Heart right ventricle (tissue), 16 donors: ENCODE measurements around the gene CCDC174. TPM values are rescaled to one million over a fixed set of nuclear protein-coding genes. Genes with fewer than 3 reads are reported as not detected.
"Not testable (repeated sequence)": the region's sequence is repeated elsewhere in the genome, so short reads cannot be mapped to it uniquely, and the experiment has no call there.

Source experiments
- ATAC-seq, 8 donors: fragments of 200-7000 bp; cut with Tn5 transposase; one replicate each; pipeline ENCODE4 v1.9.1; 2020; ENCODE audit warnings: mild to moderate bottlenecking in 8 of 8, moderate library complexity in 8 of 8, moderate number of reproducible peaks in 1 of 8
- DNase-seq, 2 donors: peaks; one replicate each; pipeline ENCODE4 v3.0.0-alpha.2; 2020
- H3K27ac ChIP-seq, 10 donors: fragments of 200-600 bp; sonication (generic) in 2 of 10; one replicate each; pipeline versions ENCODE4 v1.5.0 to v1.8.0; 2020 to 2022; ENCODE audit warnings: mild to moderate bottlenecking in 3 of 10
- H3K27me3 ChIP-seq, 7 donors: fragments of 200-600 bp; one replicate each; pipeline ENCODE4 v1.8.0; 2021 to 2022; ENCODE audit warnings: mild to moderate bottlenecking in 2 of 7
- H3K36me3 ChIP-seq, 9 donors: fragments of 200-600 bp; sonication (generic) in 1 of 9; one replicate each; pipeline versions ENCODE4 v1.5.0 to v1.8.0; 2020 to 2022; ENCODE audit warnings: mild to moderate bottlenecking in 2 of 9
- H3K4me1 ChIP-seq, 9 donors: fragments of 200-600 bp; sonication (generic) in 1 of 9; one replicate each; pipeline versions ENCODE4 v1.5.0 to v1.8.0; 2020 to 2022; ENCODE audit warnings: mild to moderate bottlenecking in 4 of 9
- H3K4me3 ChIP-seq, 10 donors: fragments of 200-600 bp; sonication (generic) in 2 of 10; one replicate each; pipeline versions ENCODE4 v1.5.0 to v1.8.0; 2020 to 2022; ENCODE audit warnings: mild to moderate bottlenecking in 7 of 10, moderate library complexity in 2 of 10
- H3K9me3 ChIP-seq, 11 donors: fragments of 200-600 bp in 10 of 11; sonication (generic) in 2 of 11; one replicate each; pipeline versions ENCODE4 v1.5.0 to v1.8.0; 2013 to 2022; ENCODE audit warnings: mild to moderate bottlenecking in 2 of 11, control low read depth in 1 of 11, moderate library complexity in 1 of 11
- CTCF ChIP-seq, 9 donors: fragments of 200-600 bp; sonication (generic) in 2 of 9; IDR thresholded peaks; one replicate each; pipeline versions ENCODE4 v1.5.0 to v1.8.0; 2021 to 2022; ENCODE audit warnings: antibody characterized with exemption in 9 of 9, mild to moderate bottlenecking in 5 of 9, moderate library complexity in 1 of 9
- WGBS, 2 donors: extraction: QIAGEN DNeasy Blood & Tissue Kit; methylation state at CpG; one replicate each; pipeline ENCODE4 v1.1.7; 2013; ENCODE audit warnings: inconsistent platforms in 1 of 2; 5-methylcytosine and 5-hydroxymethylcytosine counted together
- intact Hi-C, 10 donors: fragments of 100-400 bp; cut with DNase I; formaldehyde crosslinking; loops; one replicate each; pipeline versions ENCODE4 v1.11.1 to v1.14.2; 2022
- polyA plus RNA-seq, 2 donors: library from polyadenylated mRNA; stranded (reverse); fragments of 200-250 nt; gene quantifications; one replicate each; pipeline ENCODE4 v1.2.3, GENCODE V29; 2013
- total RNA-seq, 10 donors: library from RNA; stranded (reverse); fragmentation: NEBNext Ultra II Directional in 3 of 10; extraction: Animal tissue kit (Norgen Biotek cat#: 25700) in 3 of 10; gene quantifications; one replicate each; pipeline versions ENCODE4 v1.2.1 to v1.2.4, GENCODE V29; 2021 to 2023
- donor health status: Arrhythmogenic right ventricular cardiomyopathy.
- donor health status: ischemic (EF 13 %, LVEDD 7.1; RV severe dilation, severe dysfunction).
- donor health status: healthy with polysubstance abuse.
- donor health status: DM: no; HTN: yes; CAD: no.
- donor health status: DM: no; HTN: no; CAD: no.
- donor health status: ischemic (EF 25% LVEDD 6.9; RV normal size, moderate dysfunction).
- donor health status: ischemic (EF 25% LVEDD 5.7; RV mildly dilated, moderate dysfunction).
- donor health status: healthy.
- donor health status: DM: yes; HTN: yes; CAD: no.
- donor health status: Ischemic cardiomyopathy.
- donor health status: ischemic (EF 35%, LVEDD 5.7; RV mildly dilated, moderate dysfunction).
- donor health status: nonischemic (EF 11% LVEDD 7.7; RV severe dilation, severe dysfunction).
- donor health status: DM: yes; HTN: yes; CAD: no.
- donor health status: PGD.
- donor health status: ischemic (EF 29% LVEDD 5.4; RV normal size, mild dysfunction).
- donor health status: nonischemic (EF 23%, LVEDD 6.1; RV moderate dilation, normal function).

Gene CCDC174
- total and polyA plus RNA-seq, 12 donors = 10.0 to 18.6 (median 11.6) TPM

DNA sequence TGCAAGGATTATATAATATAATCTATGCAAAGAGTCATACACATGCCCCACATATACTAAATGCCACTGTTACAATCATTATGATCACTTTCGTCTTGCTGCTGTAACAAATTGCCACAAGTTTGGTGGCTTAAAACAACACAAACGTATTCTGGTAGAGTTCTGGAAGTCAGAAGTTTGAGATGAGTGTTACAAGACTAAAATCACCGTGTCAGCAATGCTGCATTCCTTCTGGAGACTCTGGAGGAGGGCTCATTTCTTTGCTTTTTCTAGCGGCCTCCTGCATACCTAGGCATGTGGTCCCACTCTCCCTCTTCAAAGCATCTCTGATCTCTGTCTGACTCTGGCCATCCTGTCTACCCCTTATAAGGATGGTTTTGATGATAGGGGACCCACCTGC is 1.4 kb upstream of the CCDC174 start:
- ATAC-seq (no peak), DNase-seq (no peak)
- WGBS, 2 donors = 95 to 96% methylated on average over 4 of the region's 4 CpGs
- H3K36me3 ChIP-seq = peaks cover 0 to 18% (median 7%) of the 10 kb centered on the region in 9 donors
- peak overlapping the region in 1 of 10 donors; percentile 92 for H3K4me3 ChIP-seq
- H3K4me1 ChIP-seq = peaks cover 0 to 58% (median 45%) of the 10 kb centered on the region in 9 donors
- intact Hi-C loops = loop anchor here in 1 of 10 donors (5.0 kb wide), 1 partner anchor 447 kb away; the partner anchor contains the start of gene RBSN
- no peak overlapping the region for H3K27ac ChIP-seq
- no peaks in the 10 kb centered on the region for H3K9me3 ChIP-seq
- TF ChIP-seq CTCF (IDR thresholded peaks at IDR 0.05) = no peak
- no peaks in the 10 kb centered on the region for H3K27me3 ChIP-seq

DNA sequence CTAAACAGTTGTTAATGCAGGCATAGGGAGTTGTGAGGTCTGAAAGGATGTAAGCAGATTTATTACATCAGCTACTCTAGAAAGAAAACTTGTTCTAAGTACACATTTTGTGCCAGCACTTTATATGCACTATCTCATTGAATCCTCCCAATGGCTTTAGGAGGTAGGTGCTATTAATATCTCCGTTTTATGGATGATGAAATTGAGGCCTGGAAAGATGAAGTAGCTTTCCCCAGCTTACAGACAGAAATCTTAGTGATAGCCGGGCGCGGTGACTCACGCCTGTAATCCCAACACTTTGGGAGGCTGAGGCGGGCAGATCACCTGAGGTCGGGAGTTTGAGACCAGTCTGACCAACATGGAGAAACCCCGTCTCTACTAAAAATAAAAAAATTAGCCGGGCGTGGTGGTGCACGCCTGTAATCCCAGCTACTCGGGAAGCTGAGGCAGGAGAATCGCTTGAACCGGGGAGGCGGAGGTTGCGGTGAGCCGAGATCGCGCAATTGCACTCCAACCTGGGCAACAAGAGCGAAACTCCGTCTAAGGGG is 872 bp downstream of the CCDC174 start:
- 81 to 84% methylated on average over 21 of the region's 21 CpGs for WGBS, 2 donors
- H3K9me3 ChIP-seq, ATAC-seq, H3K27me3 ChIP-seq, DNase-seq: not testable (repeated sequence)
- intact Hi-C loops = loop anchor here in 1 of 10 donors (5.0 kb wide), 1 partner anchor 445 kb away; the partner anchor contains the start of gene RBSN
- H3K36me3 ChIP-seq = peaks cover 0 to 40% (median 30%) of the 10 kb centered on the region in 9 donors
- peak overlapping the region; percentile 42 to 92 (median 76) for H3K4me3 ChIP-seq
- H3K27ac ChIP-seq = peak overlapping the region in 8 of 10 donors; percentile 68 to 97 (median 88)
- H3K4me1 ChIP-seq = peaks cover 0 to 61% (median 45%) of the 10 kb centered on the region in 9 donors

DNA sequence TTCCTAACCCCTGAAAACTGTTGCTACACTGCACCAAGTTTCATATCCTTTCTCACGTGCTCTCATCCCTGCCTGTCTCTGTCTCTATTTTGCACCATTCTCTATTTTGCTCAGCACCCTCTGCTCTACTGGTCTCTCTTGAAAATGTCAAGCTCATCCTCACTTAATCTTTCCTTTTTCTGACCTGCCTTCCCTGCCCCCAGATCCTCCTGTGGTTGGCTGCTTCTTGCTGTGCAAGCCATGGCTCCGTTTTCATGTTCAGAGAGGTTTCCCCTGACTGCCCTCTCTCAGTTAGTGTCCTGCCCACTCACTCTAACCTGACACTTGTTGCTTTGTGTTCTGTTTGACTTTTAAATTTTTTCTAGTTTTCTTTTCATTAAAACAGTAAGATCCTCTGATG is 6.0 kb downstream of the CCDC174 start:
- ATAC-seq (no peak), DNase-seq (no peak)
- H3K4me1 ChIP-seq = peaks cover 0 to 27% (median 17%) of the 10 kb centered on the region in 9 donors
- intact Hi-C loops = no loop called here
- no peaks in the 10 kb centered on the region for H3K27me3 ChIP-seq
- no peak for TF ChIP-seq CTCF (IDR thresholded peaks at IDR 0.05)
- WGBS, 2 donors = 86% methylated on average over 2 of the region's 2 CpGs
- no peaks in the 10 kb centered on the region for H3K9me3 ChIP-seq
- H3K36me3 ChIP-seq = peaks cover 0 to 91% (median 74%) of the 10 kb centered on the region in 9 donors
- H3K4me3 ChIP-seq = no peak overlapping the region
- H3K27ac ChIP-seq = no peak overlapping the region

- no peak for TF ChIP-seq CTCF (IDR thresholded peaks at IDR 0.05)
- Histone ChIP-seq H3K27ac (no peak overlapping the region), H3K9me3 (no peaks in the 10 kb centered on the region), H3K4me3 (no peak overlapping the region), H3K27me3 (no peaks in the 10 kb centered on the region), H3K36me3 (peaks cover 0 to 100% (median 87%) of the 10 kb centered on the region in 9 donors), H3K4me1 (peaks cover 0 to 13% (median 4%) of the 10 kb centered on the region in 9 donors)
- DNase-seq (no peak), ATAC-seq (no peak)
- 90 to 97% methylated on average over 2 of the region's 2 CpGs for WGBS, 2 donors
- intact Hi-C loops = no loop called here
Measured at GRCh38 chr3:14658978-14659377, 7.4 kb downstream of the CCDC174 start.

GRCh38 chr3:14660942-14661341 is 9.4 kb downstream of the CCDC174 start:
- Histone ChIP-seq H3K4me3 (no peak overlapping the region), H3K27ac (no peak overlapping the region), H3K36me3 (peaks cover 0 to 100% (median 90%) of the 10 kb centered on the region in 9 donors), H3K4me1 (no peaks in the 10 kb centered on the region), H3K27me3 (no peaks in the 10 kb centered on the region), H3K9me3 (no peaks in the 10 kb centered on the region)
- 70 to 83% methylated on average over 4 of the region's 4 CpGs for WGBS, 2 donors
- no peak for TF ChIP-seq CTCF (IDR thresholded peaks at IDR 0.05)
- ATAC-seq = no peak
- intact Hi-C loops = no loop called here
- no peak for DNase-seq
